Stimulated activated CD8-positive, alpha-beta memory T cell treated with anti-CD3 and anti-CD28 coated beads, Interleukin-7, amount 100 ng/mL, for 24 hours (primary cell): ENCODE results near the gene TBX10.
A peak's percentile ranks its signal among the peaks of the same experiment; 100 is the strongest.
"Not testable (repeated sequence)": the region's sequence is repeated elsewhere in the genome, so short reads cannot be mapped to it uniquely, and the experiment has no call there.

Source experiments
- DNase-seq: peaks from one replicate; pipeline ENCODE4 v3.0.0-alpha.2; 2020; ENCODE audit warnings: low read depth

Gene TBX10

DNA sequence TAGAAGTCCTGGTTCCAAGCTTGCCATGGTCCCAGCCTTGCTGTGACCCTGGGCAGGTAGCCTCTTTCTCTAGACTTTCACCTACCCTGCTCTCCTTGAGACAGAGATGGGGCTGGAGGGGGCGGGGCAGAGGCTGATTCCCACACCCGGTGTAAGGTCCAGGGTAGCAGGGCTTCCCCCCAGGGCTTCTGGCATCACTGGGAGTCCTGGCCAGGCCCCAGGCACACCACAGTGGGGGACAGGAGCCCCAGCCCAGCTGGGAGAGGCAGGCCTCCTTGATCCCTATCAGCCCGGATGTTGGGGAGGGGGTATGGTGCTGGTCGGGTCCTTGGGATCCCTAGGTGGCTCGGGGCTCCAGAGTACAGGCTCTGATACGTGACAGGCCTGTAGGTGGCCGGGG, 8.2 kb downstream of the TBX10 start:
- no peak for DNase-seq

DNA sequence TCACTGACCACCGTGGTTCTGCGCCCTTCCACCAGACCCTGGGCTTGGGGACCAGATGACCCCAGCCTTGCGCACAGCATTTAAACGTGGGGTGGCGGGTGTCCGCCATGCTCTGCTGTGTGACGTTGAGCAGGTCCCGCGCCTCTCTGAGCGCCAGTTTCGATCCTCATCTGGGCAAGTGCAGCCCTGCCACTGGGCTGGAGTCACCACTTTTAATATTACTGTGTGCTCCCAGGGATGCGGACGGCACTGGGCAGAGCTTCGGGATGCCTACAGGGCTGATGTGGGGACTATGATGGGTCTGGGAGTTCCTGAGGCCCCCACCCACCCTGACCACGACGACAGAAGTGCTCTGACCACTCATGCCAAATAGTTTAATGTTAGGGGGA, 8.6 kb downstream of the TBX10 start:
- no peak for DNase-seq

DNA sequence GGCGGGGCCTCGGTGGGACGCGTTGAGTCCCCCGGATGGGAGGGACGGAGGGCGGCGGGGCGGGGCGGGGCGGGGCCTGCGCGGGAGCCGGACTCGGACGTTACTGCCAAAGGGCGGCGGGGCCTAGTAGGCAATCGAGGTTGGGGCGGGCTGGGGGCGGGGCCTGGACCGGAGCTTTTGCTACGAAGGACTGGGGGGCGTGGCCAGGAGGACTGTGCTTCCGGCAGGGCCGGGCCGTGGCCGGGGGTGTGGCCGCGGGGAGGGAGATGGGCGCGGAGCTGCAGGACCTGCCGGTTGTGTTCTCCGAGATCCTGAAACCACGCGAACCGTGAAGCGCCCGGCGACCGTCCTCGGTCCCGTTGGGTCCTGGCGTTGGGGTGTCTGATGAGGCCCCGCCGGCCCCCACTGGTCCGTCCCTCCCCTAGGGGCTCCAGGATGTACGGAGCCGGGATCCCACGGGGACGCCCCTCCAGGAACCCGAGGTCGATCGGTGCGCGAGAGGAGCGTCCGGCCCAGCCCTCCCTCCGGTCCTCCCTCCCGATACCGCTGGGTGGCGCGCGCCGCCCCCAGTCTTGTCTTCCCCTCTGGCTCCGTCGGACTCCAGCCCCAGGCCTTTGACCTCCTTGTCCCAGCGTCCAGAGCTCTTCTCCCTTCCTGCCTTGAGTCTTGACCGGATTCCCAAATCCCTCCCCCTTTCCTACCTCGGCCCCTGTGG, 9.2 kb downstream of the TBX10 start:
- DNase-seq: peak; percentile 95

DNA sequence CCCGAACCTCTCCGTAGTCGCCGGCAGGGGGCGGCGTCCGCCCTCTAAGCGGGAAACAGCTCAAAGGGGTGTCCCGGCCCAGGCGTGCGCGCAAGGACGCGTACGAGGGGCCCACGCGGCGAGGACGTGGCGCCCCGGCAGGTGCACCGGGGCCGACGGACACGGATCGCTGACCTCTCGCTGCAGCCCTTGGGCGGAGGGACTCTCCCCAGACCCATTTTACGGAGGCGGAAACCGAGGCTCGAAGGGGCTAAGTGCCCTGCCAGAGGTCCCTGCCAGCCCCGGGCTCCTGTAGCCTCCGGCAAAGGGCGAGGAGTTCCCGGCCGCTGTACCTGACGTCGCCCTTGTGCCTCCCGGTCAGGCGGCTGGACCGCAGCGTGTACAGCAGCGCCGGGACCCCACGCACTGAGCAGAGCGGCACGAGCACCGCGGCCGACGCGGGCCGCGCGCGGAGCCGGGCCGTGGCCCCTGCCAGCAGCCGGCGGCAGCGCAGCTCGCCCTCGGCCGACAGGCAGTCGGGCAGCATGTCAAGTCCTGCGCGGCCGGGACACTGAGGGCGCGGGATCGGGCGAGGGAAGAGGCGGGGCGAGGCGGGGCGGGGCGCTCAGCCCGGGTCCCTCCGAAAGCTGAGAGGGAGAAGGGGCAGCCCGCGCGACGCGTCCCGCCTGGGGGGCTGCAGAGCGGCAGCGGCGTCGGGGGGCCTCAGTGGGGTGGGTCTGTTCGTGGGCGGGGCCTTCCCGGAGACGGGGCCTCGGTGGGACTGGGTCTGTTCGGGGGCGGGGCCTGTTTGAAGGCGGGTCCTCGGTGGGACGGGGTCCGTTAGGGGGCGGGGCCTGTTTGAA, 10.0 kb downstream of the TBX10 start, which contains the start of gene NUDT8:
NUDT8 (minus strand) TSS at position 552 of the 842 bp plus-strand sequence; CDS start at position 526, 26 bp downstream.
- DNase-seq: peak; percentile 77

DNA sequence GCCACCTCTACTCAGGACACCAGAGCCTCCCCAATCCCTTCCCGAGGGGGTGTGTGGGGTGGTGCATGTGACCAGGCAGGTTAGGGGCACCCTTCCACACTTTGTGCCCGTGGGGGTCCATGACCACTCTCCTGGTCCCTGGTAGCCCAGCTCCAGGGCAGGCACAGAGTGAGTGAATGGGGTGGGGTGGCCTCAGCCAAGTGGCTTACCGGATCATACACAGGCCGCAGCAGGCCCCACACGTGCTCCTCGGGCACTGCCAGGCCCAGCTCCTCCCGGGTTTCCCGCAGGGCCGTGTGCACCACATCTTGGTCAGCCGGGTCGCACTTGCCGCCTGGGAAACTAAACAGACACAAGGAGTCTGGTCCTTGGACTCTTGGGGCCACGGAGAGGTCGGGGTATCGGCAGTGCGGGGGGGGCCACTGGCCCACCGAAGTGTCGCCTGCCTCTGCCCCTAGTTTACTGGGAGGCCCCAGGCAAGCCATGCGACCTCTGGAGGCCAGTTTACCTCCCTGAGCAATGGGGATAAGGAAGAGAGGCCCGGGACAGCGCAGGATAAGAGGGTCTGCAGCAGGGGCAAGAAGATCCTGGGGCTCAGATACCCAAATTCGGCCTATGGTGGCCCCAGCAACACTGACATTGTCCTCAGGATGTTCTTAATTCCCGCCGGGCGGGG, 10.7 kb downstream of the TBX10 start:
- no peak for DNase-seq

DNA sequence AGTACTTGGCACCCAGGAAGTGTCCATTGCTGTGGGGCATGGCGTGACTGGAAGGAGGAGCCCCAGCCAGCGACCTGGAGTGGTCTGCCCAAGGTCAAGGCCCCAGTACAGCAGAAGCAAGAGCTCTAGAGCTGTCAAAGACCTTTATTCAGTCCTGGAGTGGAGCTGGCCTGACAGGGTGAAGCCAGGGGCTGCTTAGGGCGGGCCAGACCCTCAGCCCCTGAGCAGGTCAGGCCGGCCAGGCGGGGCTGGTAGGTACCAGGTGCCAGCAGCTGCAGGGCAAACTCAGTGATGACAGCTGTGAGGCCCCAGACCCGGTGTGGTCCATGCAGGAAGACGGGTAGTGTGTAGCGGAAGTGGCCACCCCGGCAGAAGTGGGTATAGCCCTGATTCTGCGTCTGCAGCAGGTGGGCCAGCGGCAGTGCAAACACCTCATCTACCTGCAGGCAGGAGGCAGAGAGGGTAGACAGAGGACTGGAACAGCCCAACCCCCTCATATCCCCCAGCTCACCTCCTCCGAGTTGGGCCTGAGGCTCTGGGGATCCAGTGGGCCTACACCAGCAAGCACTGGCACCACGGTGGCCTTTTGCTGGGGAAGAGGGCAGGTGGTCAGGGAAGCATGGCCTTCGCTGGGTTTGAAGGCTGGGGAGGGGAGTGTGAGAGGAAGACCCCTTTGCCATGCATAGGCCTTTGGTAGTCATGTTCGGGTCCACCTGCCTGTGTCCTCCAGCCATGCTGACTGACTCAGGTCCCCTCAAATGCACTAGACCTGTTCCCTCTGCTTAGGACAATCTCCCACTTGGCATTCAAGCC, 11.5 kb downstream of the TBX10 start:
- no peak for DNase-seq

DNA sequence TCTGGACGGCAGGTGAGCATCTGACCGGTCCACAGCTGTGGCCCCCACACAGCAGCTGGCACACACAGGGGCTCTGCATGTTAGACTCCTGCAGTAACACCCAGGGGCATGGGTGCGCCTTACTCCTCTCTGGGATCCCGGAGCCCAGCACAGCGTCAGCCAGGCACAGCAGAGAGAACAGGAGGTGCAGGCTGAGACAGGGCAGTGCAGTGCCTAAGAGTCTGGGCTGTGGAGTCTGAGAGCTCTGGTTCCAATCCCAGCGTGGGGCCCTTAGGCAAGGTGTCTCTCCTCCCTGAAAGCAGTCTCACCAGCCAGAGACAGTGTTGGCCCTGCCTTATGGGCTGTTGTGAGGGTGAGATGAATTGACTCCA, 12.1 kb downstream of the TBX10 start:
- no peak for DNase-seq

DNA sequence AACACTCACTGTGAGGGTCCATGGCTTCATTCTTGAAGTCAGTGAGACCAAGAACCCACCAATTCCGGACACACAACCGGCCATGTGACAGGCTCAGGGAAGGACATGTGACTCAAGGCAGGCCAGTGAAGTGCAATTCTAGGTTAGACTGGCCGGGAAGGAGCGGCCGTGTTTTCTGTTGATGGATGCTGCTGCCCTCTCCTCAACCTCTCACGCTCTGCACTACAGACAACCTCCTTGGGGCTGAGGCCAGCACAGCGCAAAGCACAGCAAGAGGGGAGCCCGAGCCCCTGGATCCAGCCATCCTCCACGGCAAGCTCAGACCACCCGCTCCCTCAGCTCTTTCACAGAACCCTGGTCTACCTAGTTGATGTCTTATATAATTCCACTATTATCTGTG, 12.6 kb downstream of the TBX10 start:
- no peak for DNase-seq

DNA sequence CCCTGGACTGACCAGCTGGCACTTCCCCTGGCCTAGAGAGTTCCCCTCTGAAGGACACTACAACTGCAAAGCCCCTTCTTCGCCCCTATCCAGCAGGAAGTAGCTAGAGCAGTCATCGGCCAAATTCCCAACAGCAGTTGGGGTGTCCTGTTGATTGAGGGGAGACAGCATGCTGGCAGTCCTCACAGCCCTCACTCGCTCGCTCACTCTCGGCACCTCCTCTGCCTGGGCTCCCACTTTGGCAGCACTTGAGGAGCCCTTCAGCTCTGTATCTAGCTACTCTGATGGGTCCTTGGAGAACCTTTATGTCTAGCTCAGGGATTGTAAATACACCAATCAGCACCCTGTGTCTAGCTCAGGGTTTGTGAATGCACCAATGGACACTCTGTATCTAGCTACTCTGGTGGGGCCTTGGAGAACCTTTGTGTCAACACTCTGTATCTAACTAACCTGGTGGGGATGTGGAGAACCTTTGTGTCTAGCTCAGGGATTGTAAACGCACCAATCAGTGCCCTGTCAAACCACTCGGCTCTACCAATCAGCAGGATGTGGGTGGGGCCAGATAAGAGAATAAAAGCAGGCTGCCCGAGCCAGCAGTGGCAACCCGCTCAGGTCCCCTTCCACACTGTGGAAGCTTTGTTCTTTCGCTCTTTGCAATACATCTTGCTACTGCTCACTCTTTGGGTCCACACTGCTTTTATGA, 13.3 kb downstream of the TBX10 start:
- DNase-seq: not testable (repeated sequence)

DNA sequence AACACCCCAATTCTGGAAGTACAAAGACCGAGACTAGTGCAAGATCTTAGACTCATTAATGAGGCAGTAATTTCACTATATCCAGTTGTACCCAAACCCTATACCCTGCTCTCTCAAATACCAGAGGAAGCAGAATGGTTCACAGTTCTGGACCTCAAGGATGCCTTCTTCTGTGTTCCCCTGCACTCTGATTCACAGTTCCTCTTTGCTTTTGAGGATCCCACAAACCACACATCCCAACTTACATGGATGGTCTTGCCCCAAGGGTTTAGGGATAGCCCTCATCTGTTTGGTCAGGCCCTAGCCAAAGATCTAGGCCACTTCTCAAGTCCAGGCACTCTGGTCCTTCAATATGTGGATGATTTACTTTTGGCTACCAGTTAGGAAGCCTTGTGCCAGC, 15.8 kb downstream of the TBX10 start:
- DNase-seq: not testable (repeated sequence)

DNA sequence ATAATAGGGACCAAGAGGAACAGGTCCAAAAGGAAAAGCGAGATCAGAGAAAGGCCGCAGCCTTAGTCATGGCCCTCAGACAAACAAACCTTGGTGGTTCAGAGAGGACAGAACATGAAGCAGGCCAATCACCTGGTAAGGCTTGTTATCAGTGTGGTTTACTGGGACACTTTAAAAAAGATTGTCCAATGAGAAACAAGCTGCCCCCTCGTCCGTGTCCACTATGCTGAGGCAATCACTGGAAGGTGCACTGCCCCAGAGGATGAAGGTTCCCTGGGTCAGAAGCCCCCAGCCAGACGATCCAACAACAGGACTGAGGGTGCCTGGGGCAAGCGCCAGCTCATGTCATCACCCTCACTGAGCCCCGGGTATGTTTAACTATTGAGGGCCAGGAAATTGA, 16.7 kb downstream of the TBX10 start:
- not testable (repeated sequence) for DNase-seq

DNA sequence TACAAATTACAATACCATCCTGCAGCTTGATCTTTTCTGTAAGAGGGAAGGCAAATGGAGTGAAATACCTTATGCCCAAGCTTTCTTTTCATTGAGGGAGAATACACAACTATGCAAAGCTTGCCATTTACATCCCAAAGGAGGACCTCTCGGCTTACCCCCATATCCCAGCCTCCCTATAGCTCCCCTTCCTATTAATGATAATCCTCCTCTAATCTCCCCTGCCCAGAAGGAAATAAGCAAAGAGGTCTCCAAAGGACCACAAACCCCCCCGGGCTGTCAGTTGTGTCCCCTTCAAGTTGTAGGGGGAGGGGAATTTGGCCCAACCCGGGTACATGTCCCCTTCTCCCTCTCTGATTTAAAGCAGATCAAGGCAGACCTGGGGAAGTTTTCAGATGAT, 17.6 kb downstream of the TBX10 start:
- DNase-seq: not testable (repeated sequence)

DNA sequence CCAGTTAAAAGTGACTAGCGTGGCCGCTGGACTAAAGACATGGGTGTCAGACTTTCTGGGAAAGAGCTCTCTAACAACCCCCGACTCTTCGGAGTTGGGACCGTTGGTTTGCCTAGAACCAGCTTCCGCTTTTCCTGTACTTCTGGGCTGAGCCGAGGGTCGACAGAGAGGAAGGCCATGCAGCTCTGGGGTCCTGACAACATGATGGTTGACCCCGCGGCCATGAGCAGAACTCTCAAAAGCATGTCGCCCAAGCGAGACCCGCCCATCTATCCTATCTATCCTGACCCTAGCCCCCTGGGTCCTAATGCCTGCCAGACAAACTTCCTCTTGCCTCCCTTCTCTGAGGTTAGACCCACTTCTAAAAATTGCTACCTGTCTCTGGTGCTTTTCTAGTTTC, 18.9 kb downstream of the TBX10 start:
- DNase-seq: not testable (repeated sequence)

DNA sequence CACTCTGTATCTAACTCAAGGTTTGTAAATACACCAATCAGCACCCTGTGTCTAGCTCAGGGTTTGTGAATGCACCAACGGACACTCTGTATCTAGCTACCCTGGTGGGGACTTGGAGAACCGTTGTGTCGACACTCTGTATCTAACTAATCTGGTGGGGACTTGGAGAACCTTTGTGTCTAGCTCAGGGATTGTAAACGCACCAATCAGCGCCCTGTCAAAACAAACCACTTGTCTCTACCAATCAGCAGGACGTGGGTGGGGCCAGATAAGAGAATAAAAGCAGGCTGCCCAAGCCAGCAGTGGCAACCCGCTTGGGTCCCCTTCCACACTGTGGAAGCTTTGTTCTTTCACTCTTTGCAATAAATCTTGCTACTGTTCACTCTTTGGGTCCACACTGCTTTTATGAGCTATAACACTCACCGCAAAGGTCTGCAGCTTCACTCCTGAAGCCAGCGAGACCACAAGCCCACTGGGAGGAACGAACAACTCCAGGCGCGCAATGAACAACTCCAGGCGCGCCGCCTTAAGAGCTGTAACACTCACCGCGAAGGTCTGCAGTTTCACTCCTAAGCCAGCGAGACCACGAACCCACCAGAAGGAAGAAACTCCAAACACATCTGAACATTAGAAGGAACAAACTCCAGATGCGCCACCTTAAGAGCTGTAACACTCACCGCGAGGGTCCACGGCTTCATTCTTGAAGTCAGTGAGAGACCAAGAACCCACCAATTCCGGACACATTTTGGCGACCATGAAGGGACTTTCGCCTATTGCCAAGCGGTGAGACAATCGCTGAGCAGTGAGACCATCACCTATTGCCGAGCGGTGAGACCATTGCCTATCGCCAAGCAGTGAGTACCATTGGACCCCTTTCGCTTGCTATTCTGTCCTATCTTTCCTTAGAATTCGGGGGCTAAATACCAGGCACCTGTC, 19.6 kb downstream of the TBX10 start:
- DNase-seq: not testable (repeated sequence)

DNA sequence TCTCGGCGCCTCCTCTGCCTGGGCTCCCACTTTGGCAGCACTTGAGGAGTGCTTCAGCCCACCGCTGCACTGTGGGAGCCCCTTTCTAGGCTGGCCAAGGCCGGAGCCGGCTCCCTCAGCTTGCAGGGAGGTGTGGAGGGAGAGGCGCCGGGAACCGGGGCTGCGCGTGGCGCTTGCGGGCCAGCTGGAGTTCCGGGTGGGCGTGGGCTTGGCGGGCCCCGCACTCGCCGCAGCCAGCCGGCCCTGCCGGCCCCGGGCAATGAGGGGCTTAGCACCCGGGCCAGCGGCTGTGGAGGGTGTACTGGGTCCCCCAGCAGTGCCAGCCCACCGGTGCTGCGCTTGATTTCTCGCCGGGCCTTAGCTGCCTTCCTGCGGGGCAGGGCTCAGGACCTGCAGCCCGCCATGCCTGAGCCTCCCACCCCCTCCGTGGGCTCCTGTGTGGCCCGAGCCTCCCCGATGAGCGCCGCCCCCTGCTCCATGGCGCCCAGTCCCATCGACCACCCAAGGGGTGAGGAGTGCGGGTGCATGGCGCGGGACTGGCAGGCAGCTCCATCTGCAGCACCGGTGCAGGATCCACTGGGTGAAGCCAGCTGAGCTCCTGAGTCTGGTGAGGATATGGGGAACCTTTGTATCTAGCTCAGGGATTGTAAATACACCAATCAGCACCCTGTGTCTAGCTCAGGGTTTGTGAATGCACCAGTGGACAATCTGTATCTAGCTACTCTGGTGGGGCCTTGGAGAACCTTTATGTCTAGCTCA, 20.5 kb downstream of the TBX10 start:
- not testable (repeated sequence) for DNase-seq

DNA sequence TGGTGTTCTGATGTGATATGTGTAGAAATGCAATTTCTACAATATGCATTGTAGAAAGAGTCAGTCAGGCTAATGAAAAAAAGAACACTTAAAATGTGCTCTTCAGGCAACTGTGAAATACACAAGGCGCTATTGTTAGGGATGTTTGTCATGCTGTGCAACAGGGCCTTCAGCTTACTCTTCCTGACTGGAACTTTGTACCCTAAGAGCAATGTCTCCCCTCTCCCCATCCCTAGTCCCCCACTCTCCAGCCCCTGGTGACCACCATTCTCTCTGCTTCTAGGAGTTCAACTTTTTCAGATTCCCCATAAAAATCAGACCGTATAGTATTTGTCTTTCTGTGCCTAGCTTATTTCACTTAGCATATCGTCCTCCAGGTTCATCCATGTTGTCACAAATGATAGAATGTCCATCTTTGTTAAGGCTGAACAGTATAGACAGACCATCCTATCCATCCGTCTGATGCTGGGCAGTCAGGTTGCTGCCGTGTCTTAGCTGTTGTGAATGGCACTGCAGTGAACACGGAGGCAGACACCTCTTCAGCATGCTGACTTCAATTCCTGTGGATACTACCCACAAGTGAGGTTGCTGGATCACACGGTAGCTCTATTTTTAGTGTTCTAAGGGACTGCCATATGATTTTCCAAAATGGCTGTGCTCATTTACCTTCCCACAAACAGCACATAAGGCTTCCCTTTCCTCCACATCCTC, 22.2 kb downstream of the TBX10 start:
- DNase-seq: no peak

DNA sequence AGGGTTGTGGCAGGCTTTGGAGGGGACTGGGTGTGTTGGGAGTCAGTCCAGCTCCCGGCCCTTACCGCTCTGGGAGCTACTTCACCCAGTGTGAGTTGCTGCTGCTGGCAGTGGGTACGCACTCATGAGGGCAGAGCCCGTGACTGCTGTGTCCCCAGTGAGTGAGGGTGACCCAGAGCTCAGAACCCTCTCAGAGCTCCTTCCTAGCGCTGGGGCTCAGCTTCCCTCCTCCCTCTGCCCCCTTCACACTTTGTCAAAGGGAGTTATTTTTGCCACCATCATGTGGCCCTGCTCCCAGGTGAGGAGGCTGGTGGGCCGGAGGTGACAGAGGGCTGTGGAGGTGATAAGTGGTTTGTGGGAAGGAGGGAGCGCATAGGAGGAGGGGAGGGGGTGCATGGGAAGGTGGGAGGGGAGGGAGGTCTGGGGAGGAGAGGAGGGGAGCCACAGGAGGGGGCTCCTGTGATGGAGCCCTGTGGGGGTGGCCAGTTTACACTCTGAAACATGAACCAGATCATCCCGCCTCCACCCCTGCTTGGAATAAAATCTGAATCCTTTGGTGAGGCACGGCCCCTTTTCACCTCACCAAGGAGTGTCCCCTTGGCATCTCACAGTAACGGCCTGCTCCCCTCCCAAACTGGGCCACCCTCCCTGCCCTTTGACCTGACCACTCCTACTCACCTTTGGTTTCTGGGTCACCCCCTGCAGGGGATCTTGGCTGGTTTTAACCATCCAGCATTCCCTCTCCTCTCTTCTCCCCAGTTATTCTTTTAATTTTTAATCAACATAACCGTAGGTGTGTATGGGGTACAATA, 22.9 kb downstream of the TBX10 start:
- no peak for DNase-seq
